ENCODE results near the gene ARPC5L.

The ARPC5L gene

GRCh38 chr9:124861342-124862229 is at the start of gene ARPC5L, which contains the start of gene RPL35:
Gene ARPC5L (plus strand): TSS chr9:124862130. CDS start chr9:124869291, 7,161 bp downstream.
Gene RPL35 (minus strand): TSS chr9:124861957. CDS start chr9:124861912, 45 bp downstream.
- DNase-seq (ENCODE audit: low spot score in 2 of 2), result peak; percentile 92 to 95
- Mint-ChIP-seq H3K36me3 (peaks cover 55% of the 10 kb centered on the region), H3K9me3 (no peaks in the 10 kb centered on the region), H3K4me3 (peak within 1 kb of the TSS; percentile 85), H3K4me1 (peaks cover 42% of the 10 kb centered on the region), H3K27ac (peak within 1 kb of the TSS; percentile 94)
- peak; percentile 96 for ATAC-seq

GRCh38 chr9:124812441-124812876 is 49.5 kb upstream of the ARPC5L start:
- H3K36me3 Mint-ChIP-seq, result no peaks in the 10 kb centered on the region
- ATAC-seq (no peak), DNase-seq (ENCODE audit: low spot score in 2 of 2) (no peak)
- no peaks in the 10 kb centered on the region for H3K4me1 Mint-ChIP-seq
- H3K4me3 Mint-ChIP-seq, result no peak overlapping the region
- H3K9me3 Mint-ChIP-seq, result no peaks in the 10 kb centered on the region
- H3K27ac Mint-ChIP-seq, result no peak overlapping the region

GRCh38 chr9:124813041-124813440 is 48.9 kb upstream of the ARPC5L start:
- DNase-seq (ENCODE audit: low spot score in 2 of 2) (no peak), ATAC-seq (no peak)
- Mint-ChIP-seq H3K4me1 (peaks cover 1% of the 10 kb centered on the region), H3K27ac (no peak overlapping the region), H3K36me3 (no peaks in the 10 kb centered on the region), H3K9me3 (no peaks in the 10 kb centered on the region), H3K4me3 (no peak overlapping the region)

DNA sequence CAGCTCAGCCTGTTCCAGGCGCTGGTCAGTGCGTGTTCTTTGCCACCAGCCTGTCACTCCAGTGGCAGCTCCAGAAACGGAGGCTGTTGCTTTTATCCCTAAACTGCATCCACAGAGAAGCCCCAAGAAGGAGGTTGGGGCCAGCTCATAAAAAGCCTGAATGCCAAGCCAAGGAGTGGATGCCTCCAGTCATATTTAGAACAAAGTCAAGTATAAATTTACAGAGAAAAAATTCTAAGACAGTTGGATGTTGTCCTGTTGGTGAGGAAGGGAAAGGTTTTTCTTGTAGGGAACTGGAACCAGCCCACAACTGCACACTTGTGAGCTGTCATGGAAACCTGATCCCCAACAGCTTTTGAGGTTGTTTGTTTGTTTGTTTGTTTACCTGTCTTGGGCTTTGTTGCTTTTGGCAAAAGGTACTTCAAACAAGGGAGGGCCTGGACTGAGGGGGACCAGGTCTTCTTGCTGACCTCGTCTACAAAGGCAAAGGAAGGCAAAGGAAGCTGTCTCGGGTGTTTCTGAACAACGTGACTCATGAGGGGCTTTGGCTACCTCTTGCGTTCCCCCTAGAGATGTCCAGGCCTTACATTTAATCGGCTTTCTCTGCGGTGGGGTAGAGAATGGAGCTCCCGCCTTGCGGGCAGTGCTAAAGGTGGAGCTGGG is 48.3 kb upstream of the ARPC5L start:
- no peak overlapping the region for H3K4me3 Mint-ChIP-seq
- DNase-seq (ENCODE audit: low spot score in 2 of 2) (no peak), ATAC-seq (no peak)
- peaks cover 7% of the 10 kb centered on the region for H3K4me1 Mint-ChIP-seq
- no peaks in the 10 kb centered on the region for H3K9me3 Mint-ChIP-seq
- no peaks in the 10 kb centered on the region for H3K36me3 Mint-ChIP-seq
- no peak overlapping the region for H3K27ac Mint-ChIP-seq

DNA sequence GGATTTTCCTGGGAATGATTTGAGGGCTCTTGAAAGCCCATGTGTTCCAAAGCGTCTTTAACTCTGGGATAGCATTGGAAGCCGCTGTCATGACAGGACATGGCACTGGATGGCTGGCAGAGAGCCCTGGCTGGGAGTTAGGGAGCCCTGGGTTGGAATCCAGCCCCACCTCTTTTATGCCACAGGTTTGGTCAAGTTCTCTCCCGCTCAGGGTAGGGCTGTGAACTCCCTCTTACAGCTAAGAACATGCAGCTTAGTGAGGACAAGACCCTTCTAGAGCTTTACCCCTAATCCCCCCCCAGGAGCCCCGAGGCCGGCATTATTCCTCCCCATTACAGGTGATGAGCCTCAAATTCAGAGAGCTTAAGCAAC is 47.8 kb upstream of the ARPC5L start:
- ATAC-seq (no peak), DNase-seq (ENCODE audit: low spot score in 2 of 2) (no peak)
- Mint-ChIP-seq H3K4me3 (no peak overlapping the region), H3K36me3 (no peaks in the 10 kb centered on the region), H3K27ac (no peak overlapping the region), H3K9me3 (no peaks in the 10 kb centered on the region), H3K4me1 (peaks cover 7% of the 10 kb centered on the region)

- H3K27ac Mint-ChIP-seq, result no peak overlapping the region
- ATAC-seq (no peak), DNase-seq (ENCODE audit: low spot score in 2 of 2) (no peak)
- no peaks in the 10 kb centered on the region for H3K36me3 Mint-ChIP-seq
- peaks cover 7% of the 10 kb centered on the region for H3K4me1 Mint-ChIP-seq
- H3K9me3 Mint-ChIP-seq, result no peaks in the 10 kb centered on the region
- H3K4me3 Mint-ChIP-seq, result no peak overlapping the region
Measured at GRCh38 chr9:124815601-124816000, 46.3 kb upstream of the ARPC5L start.

DNA sequence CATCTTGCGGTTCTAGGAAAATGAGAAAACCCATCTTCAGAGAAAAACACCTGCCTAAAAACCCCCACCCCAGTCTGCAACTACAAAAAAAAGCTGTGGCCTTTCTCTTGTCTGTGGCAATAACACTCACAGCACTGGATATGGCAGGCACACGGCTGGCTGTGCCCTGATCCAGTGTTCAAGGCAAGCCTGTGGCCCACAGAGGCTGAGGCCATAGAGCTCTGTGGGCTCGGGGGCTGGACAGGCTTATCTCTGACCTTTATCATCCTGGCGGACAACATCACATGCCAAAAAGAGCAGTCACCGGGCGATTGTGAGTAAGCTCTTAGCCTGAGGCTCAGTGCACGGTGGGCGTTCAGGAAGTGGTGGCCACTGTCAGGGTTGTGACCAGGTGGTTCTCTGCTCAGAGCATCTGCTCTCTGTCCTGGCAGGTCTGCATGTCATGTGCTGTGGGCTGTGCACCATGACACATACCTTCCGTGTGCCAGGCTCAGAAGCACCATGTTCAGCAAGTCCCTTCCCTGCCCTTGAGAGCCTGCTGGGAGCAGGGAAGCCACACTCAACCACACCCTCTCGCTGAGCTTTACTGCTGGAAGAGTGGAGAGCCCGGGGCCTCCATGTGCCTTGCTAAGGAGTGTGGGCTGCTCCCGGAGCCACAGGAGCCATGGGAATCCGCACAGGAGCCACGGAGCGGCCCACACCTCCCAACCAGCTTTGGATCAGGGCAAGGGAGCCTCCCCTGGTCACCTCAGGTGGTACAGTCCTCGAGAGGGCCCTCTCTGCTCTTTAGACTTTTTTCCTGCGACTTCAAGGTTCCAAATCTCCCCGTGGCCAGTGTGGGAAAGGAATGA is 43.3 kb upstream of the ARPC5L start:
- no peaks in the 10 kb centered on the region for H3K36me3 Mint-ChIP-seq
- H3K4me3 Mint-ChIP-seq, result no peak overlapping the region
- no peaks in the 10 kb centered on the region for H3K9me3 Mint-ChIP-seq
- ATAC-seq, result peak; percentile 90
- no peak for DNase-seq (ENCODE audit: low spot score in 2 of 2)
- H3K4me1 Mint-ChIP-seq, result peaks cover 7% of the 10 kb centered on the region
- no peak overlapping the region for H3K27ac Mint-ChIP-seq

GRCh38 chr9:124820698-124821623 is 41.0 kb upstream of the ARPC5L start:
- Mint-ChIP-seq H3K9me3 (no peaks in the 10 kb centered on the region), H3K27ac (no peak overlapping the region), H3K4me3 (no peak overlapping the region), H3K36me3 (no peaks in the 10 kb centered on the region), H3K4me1 (peaks cover 7% of the 10 kb centered on the region)
- no peak for ATAC-seq
- DNase-seq (ENCODE audit: low spot score in 2 of 2), result no peak

DNA sequence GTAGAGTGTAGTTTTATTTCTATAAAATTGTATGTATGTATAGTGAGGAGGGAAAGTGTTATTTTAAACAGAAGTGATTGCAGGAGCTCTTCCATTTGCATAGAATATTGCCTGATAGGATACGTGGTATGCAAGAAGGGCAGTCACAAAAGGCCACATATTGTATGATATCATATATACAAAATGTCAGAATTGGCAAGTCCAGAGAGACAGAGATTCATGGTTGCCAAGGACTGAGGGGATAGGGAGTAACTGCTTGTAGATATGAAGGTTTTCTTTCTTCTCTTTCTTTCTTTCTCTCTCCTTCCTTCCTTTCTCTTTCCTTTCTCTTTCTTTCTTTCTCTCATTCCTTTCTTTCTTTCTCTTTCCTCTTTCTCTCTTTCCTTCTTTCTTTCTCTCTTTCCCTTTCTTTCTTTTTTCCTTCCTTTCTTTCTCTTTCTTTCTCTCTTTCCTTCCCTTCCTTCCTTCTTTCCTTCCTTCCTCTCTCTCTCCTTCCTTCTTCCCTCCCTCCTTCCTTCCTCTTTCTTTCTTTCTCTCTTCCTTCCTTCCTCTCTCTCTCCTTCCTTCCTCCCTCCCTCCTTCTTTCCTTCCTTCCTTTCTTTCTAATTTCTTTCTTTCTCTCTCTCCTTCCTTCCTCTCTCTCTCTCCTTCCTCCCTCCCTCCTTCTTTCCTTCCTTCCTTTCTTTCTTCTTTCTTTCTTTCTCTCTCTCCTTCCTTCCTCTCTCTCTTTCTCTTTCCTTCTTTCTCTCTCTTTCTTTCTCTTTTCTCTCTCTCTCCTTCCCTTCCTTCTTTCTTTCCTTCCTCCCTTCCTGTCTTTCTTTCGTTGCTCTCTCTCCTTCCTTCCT is 33.2 kb upstream of the ARPC5L start:
- H3K9me3 Mint-ChIP-seq, result no peaks in the 10 kb centered on the region
- H3K27ac Mint-ChIP-seq, result peak overlapping the region; percentile 18
- H3K36me3 Mint-ChIP-seq, result no peaks in the 10 kb centered on the region
- ATAC-seq (no peak), DNase-seq (ENCODE audit: low spot score in 2 of 2) (no peak)
- no peaks in the 10 kb centered on the region for H3K4me1 Mint-ChIP-seq
- H3K4me3 Mint-ChIP-seq, result no peak overlapping the region

DNA sequence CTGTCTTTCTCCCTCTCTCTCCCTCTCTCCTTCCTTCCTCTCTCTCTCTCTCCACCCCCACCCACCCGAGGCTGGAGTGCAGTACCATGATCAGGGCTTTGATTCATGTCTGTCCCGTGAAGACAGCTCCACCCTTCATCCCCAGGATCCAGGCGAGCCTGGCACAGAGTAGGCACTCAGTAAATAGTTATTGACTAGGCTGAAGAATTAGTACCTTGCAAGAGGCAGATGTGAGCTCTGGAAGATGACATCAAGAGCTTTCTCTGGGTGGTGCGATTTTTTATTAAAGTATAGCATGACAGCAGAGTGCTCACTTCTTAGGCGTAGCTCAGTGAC is 32.6 kb upstream of the ARPC5L start:
- ATAC-seq (no peak), DNase-seq (ENCODE audit: low spot score in 2 of 2) (no peak)
- no peaks in the 10 kb centered on the region for H3K4me1 Mint-ChIP-seq
- H3K9me3 Mint-ChIP-seq, result no peaks in the 10 kb centered on the region
- no peak overlapping the region for H3K4me3 Mint-ChIP-seq
- H3K27ac Mint-ChIP-seq, result peak overlapping the region; percentile 18
- H3K36me3 Mint-ChIP-seq, result no peaks in the 10 kb centered on the region

GRCh38 chr9:124830593-124830992 is 31.3 kb upstream of the ARPC5L start:
- no peaks in the 10 kb centered on the region for H3K9me3 Mint-ChIP-seq
- DNase-seq (ENCODE audit: low spot score in 2 of 2) (no peak), ATAC-seq (no peak)
- H3K36me3 Mint-ChIP-seq, result no peaks in the 10 kb centered on the region
- H3K27ac Mint-ChIP-seq, result no peak overlapping the region
- no peak overlapping the region for H3K4me3 Mint-ChIP-seq
- H3K4me1 Mint-ChIP-seq, result no peaks in the 10 kb centered on the region

DNA sequence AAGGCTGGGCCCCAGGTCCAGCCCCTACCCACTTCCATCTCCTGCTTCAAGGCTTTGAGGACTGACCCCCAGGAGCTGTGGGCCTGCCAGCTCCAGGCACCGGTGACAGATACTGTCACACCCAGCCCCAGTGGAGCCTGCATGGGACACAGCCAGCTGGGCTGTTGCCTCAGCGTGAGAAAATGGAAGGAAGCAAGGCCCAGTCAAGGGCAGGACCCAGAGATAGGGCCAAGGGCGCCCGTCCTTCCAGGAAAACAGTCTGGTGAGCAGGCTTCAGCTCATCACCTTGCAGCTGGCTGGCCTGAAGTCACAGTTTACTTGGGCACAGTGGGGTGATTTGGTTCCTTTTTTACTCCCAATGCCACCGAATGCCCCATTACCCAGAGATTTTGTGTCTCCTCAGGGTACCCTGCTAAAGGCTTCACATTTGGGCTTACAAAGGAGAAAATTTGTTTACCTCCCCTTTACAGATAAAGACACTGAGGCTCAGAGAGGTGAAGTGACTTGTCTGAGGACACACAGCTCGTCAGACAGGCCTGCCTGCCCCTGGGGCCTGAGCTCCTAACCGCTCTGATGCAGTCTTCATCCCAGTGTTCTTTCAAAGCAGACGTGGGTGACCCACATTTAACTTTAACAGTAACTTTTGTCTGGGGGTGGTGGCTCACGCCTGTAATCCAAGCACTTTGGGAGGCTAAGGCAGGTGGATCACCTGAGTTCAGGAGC is 30.1 kb upstream of the ARPC5L start:
- Mint-ChIP-seq H3K9me3 (no peaks in the 10 kb centered on the region), H3K4me1 (no peaks in the 10 kb centered on the region), H3K4me3 (no peak overlapping the region), H3K36me3 (no peaks in the 10 kb centered on the region), H3K27ac (no peak overlapping the region)
- DNase-seq (ENCODE audit: low spot score in 2 of 2) (no peak), ATAC-seq (no peak)

DNA sequence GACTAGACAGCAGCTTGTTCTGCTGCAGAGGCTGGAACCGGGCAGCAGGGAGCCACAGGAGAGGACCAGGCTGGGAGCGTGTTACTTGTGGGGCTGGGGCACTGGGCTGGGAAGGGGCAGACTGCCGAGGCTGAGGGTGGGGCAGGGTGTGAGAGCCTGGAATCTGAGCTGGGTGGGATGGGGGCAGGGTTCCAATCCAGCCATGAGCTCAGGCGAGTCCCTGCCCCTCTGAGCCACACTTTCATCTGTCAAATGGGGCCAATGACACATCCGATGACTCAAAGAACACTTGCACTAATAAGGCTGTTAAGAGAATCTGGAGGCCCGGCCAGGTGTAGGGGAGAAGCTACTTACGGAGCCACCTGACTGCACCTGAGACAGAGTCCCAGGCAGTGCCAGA is 27.3 kb upstream of the ARPC5L start:
- ATAC-seq, result peak; percentile 45
- no peaks in the 10 kb centered on the region for H3K4me1 Mint-ChIP-seq
- no peaks in the 10 kb centered on the region for H3K9me3 Mint-ChIP-seq
- no peak overlapping the region for H3K27ac Mint-ChIP-seq
- no peaks in the 10 kb centered on the region for H3K36me3 Mint-ChIP-seq
- DNase-seq (ENCODE audit: low spot score in 2 of 2), result no peak
- H3K4me3 Mint-ChIP-seq, result no peak overlapping the region

All from stimulated activated effector memory CD8-positive, alpha-beta T cell treated with anti-CD3 and anti-CD28 coated beads, Interleukin-12 subunit alpha, Interleukin-12 subunit beta, amount 100 ng/mL, for 72 hours (primary cell).